ENCODE data around the gene FRMD4A.

Gene FRMD4A

DNA sequence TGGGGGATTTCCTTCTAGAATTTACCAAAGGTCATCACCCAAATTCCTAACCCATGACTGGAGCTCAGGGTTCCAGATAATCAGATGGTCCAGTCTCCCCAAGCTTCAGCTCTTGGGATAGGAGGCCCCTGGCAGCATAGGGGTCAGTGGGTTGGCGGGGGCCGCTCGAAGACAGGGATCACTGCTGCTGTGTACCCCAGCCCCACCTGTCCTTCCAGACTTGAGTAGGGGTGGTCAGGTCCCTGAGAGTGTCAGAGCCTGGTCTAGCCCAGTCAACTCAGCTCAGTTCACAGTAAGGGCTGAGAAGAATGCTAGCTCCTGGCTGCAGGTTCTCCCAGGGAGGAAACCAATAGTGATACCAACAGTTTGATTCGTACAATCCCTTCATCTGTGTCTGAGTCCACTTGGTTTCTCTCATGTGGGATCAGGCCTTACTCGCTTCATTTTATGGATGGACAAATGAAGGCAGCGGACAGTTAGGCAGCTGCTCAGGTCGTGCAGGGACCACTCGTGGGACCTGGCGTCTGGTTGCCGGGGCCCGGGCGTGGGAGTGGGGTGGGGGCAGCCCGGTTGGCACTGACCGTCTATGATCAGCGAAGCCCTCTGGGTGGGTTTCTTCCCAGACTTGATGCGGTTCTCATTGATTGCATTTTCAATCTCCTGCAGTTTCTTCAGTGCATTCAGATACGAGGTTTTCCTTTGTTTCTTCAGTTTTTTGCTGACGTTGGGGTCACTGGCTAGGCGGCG is 665.0 kb downstream of the FRMD4A start:
- TF ChIP-seq, protein P1, sequence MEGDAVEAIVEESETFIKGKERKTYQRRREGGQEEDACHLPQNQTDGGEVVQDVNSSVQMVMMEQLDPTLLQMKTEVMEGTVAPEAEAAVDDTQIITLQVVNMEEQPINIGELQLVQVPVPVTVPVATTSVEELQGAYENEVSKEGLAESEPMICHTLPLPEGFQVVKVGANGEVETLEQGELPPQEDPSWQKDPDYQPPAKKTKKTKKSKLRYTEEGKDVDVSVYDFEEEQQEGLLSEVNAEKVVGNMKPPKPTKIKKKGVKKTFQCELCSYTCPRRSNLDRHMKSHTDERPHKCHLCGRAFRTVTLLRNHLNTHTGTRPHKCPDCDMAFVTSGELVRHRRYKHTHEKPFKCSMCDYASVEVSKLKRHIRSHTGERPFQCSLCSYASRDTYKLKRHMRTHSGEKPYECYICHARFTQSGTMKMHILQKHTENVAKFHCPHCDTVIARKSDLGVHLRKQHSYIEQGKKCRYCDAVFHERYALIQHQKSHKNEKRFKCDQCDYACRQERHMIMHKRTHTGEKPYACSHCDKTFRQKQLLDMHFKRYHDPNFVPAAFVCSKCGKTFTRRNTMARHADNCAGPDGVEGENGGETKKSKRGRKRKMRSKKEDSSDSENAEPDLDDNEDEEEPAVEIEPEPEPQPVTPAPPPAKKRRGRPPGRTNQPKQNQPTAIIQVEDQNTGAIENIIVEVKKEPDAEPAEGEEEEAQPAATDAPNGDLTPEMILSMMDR (IDR thresholded peaks at IDR 0.05; ENCODE audit: low read depth, low read length) = no peak
- DNase-seq (ENCODE audit: extremely low read depth, low read depth) = no peak

- no peak for DNase-seq (ENCODE audit: extremely low read depth, low read depth)
- TF ChIP-seq, protein P1 (IDR thresholded peaks at IDR 0.05; ENCODE audit: low read depth, low read length) = no peak
These were observed 669.5 kb downstream of the FRMD4A start for GRCh38 chr10:13661256-13661655.

- no peak for DNase-seq (ENCODE audit: extremely low read depth, low read depth)
- TF ChIP-seq, protein P1 (IDR thresholded peaks at IDR 0.05; ENCODE audit: low read depth, low read length) = no peak
These were observed 670.2 kb downstream of the FRMD4A start for GRCh38 chr10:13660551-13660920.

GRCh38 chr10:13659887-13660550 is 670.7 kb downstream of the FRMD4A start:
- DNase-seq (ENCODE audit: extremely low read depth, low read depth) = peak; percentile 15
- TF ChIP-seq, protein P1 (IDR thresholded peaks at IDR 0.05; ENCODE audit: low read depth, low read length) = peak; percentile 87

DNA sequence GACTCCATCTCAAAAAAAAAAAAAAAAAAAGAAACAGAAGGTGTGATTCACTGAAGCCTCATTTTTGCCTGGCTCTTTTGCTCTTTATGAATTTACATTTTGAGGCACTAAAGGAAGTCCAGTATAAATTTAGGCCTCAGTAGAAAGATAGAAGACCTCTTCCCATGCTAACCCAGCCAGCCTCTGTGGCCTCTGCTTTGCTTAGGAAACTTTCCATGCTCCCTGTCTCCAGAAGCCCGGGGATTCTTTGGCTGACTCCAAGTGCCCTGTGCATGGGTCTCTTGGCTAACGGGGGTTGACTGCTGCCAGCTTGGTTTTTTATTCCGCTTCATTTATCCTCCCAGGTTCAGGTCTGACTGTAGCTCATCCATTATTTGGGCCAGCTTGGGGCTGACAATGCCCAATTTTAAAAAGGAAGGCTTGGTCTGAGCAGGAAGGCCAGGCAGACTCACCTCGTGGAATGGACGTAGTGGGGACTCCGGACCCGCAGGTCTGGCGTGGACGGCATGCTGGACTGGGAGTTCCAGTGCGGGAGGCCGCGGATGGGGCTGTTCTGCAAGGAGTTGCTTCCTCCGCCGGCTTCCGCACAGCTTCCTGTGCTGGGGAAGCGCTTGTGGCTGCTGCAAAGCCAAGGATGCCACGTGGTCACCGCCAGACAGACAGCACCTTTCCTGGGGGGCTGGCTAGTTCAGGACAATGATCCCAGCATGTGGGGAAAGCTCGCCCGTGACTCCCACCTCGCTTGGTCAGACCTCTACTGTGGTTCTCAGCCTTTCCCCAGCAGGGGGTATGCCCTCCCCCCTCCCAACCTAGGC is 671.6 kb downstream of the FRMD4A start:
- DNase-seq (ENCODE audit: extremely low read depth, low read depth) = no peak
- TF ChIP-seq, protein P1 (IDR thresholded peaks at IDR 0.05; ENCODE audit: low read depth, low read length) = no peak

- no peak for DNase-seq (ENCODE audit: extremely low read depth, low read depth)
- TF ChIP-seq, protein P1 (IDR thresholded peaks at IDR 0.05; ENCODE audit: low read depth, low read length) = no peak
These were observed 672.5 kb downstream of the FRMD4A start for GRCh38 chr10:13658264-13658663.

Measured in AG09319 (cell line).